Stimulated activated CD8-positive, alpha-beta memory T cell treated with anti-CD3 and anti-CD28 coated beads, Interleukin-15, amount 100 ng/mL, for 4 hours (primary cell): ENCODE data around the gene TUT1.
A peak's percentile ranks its signal among the peaks of the same experiment; 100 is the strongest.
"Not testable (repeated sequence)": the region's sequence is repeated elsewhere in the genome, so short reads cannot be mapped to it uniquely, and the experiment has no call there.

Experiments used
- DNase-seq, 2 donors: peaks; one replicate each; pipeline ENCODE4 v3.0.0-alpha.2; 2020; ENCODE audit warnings: low read depth in 2 of 2

The TUT1 gene

DNA sequence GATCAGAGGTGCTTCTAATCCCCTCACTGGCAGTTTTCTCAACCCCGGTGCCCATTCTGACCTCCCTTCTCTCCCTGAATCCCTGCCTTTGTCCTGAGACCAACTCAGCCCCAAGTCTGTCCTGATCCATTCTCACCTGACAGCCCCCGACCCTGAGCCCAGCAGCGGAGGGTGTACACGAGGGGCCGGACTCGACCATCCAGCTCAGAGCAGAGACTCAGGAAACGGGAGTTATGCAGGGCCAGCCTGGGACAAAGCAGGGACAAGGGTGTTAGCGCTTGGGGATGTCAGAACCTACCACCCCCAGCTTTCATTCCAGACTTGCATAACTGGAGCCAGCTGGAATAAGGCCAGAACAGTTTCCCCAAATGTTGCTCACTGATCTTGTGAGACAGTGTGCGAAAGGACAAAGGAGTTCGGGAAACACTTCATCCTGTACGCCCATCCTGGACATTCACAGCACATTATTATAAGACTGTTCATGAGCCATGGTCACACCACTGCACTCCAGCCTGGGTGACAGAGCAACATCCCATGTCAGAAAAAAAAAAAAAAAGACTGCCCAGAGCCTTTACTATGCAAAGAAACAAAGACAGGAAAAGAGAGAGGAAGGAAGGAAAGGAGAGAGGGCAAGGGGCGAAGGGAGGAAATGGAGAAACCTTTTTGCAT lies 14.1 kb downstream of the TUT1 start:
- DNase-seq, result no peak

DNA sequence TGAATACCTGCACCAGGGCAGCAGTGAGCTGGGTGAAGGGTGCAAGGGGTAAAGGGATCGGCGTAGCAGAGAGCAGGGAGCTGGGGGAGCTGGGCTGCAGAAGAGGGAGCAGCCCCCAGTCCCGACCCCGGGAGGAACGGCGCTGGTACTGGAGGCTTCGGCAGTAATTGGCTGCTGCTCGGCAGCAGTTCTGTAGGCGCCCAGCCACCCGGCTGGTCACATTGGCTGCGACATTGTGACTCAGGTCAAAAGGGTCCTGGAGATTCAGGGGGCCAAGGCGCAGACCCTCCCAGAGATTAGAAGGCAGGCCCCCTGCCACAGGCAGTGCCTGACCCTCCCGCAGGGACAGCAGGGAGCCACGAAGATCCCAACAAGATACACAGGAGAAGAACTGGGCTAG lies 15.5 kb downstream of the TUT1 start:
- DNase-seq, result no peak

DNA sequence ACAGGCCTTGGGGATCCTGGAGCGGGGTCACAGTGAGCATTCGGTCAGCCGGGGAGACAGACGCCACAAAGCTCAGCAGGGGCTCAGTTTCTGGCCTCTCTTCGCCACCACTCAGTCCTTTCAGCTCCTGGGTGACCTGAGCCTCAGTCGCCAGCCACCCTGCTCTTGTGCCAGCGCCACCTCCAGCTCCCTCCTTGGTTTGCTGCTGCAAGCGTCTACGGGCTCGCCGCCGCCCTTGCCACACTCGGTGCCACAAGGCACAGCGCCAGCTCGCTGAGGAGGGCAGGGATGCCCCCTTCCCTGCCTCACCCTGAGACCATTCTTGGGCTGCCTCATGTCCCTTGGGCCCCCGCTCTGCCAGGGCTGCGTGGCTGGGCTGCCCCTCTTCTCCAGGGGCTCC lies 16.2 kb downstream of the TUT1 start:
- no peak for DNase-seq

DNA sequence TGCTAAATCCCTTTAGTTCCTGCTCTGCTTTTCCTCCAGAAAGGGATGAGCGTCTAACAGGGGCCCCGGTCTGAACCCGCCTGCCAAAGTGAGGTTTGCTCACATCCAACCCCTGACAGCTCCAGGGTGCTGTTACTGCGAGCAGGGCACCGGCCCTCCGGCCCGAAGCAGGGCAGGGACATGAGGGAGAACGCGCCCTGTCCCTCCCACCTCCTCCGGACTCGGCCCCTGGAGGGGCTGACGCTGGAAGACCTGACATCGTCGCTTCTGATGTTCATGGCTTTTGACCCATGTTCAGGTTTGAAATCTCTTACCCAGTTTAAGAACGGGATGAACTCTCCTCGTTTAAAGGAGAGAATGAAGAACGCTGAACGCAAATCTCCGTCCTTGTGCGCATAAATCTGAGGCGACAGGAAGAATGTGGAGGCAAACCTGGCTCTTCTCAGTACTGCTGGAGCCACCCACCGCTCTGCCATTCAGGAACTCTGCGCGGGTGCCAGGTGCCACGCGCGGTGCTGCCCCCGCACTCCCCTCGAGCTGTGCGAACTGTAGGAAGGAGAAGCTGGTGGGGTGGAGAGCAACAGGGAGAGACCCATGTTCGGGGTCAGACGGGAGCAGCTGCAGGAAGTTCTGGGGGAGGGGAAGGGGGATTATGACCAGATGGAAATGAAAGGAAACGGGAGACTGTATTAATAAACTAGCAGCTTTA lies 16.8 kb downstream of the TUT1 start:
- no peak for DNase-seq

DNA sequence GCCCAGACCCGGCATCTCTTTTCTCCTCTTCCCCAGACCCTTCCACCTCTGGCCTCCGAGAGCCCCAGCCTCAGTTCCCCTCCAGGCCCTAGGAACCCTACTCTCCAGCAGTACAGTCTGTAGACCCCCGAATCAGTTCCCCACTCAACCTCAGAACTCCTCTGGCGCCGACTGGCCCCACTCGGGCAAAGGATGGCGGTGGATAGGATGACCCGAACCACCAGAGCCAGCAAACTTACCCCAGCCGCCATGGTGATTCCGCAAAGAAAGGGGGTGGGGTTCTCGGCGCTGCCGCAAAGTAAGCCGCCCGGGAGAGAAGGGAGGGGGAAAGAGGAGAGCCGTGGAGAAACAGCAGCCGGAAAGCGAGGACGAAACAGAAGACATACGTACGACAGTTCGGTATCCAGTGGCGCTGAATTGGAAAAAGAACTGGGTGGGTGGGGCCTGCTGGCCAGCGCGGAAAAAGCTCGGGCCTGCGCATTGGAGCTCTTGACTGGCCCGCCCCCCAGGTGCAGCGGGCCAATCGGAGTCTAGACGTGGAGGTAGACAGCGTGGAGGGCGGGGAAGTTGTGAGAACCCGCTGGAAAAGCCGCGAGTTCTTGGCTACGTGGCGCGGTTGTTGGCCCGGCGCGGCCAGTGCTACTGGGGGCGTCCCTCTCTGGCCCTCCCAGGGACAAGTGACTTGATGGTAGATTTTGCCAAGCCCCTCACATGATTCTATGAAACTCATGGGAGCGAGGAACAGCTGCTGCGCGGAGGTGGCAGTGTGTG lies 17.5 kb downstream of the TUT1 start, which contains the start of gene EEF1G:
Gene EEF1G, minus strand, starts transcription at position 300 of the 771 bp plus-strand sequence. Its CDS starts 49 bp downstream, at position 251.
- peak; percentile 96 to 98 for DNase-seq

DNA sequence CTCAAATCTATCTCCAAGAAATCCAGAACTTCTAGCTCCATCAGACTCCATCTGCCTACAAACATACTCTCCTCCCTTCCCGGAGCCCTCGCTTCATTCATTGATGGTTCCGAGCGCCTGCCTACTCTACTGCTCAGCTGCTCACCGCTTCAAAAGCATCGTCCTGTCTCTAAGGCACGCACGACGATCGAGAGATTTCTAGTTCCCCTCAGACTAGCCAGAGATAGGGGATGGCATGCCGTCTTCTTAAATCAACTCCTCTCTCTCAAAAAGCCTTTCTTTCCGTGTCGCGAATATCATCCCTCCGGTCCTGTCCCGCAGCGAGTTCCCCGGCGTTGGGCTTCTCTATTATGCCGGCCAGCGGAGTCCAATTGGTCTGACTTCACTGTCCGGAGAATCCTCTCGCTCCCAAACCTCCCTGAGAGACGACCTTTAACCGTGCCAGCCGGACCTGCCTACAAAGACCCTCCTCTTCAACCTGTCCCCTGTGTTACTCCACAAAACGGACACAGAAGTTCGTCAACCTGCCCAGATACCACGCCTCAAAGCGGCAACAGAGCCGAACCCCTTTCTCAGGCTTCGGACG lies 18.2 kb downstream of the TUT1 start:
- no peak for DNase-seq

DNA sequence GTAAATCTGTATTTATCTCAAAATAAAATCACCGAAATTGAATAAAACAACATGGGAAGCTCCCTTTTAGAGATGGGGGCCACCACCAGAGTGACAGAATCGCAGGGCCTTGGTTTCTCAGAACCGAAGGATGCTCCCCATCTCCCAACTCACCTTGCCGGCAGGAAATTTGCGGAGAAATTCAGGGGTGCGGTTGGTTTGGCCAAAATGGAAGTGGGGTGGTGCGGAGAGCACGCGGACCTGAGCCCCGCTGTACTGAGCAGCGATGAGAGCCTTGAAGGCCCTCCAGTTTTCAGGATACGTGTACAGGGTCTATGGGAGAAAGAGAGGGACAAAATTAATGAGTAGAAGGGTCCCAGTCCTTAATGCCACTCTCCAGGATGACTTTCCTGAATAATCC lies 18.9 kb downstream of the TUT1 start:
- no peak for DNase-seq

DNA sequence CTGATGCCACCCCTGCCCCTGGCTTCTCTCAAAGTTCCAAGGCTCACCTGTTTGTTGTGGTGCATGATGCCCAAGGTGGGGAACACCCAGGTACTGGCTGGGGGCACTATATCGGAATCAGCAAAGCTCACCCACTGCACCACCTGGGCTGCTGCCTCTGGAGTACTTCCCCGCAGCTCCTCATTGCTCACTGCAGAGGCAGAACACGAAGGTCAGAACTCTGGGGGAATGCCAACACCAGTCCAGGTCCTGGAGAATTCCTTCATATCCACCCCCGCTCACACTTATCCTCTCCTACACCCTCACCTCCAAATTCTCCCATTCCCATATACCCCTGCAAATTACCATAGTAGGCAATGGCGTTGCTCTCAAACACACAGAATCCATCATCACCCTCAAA lies 19.8 kb downstream of the TUT1 start:
- DNase-seq, result not testable (repeated sequence)

DNA sequence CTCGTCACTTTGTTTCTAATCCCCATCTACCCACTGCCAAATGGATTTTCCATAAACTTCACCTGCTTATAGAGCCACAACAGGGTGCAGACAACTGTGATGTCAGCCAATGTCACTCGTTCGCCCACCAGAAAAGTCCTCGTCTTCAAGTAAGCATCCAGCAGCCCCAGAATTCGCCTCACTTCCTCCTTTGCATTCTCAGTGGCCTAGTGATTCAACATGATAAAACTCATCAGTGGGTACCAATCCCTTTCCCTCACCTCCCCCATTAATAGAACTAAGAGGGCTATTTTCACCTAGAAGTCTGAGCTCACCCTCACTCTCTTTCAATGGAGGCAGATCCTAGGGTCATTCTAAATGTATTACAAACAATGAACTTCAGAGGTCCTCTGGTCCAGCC lies 20.4 kb downstream of the TUT1 start:
- DNase-seq, result not testable (repeated sequence)

DNA sequence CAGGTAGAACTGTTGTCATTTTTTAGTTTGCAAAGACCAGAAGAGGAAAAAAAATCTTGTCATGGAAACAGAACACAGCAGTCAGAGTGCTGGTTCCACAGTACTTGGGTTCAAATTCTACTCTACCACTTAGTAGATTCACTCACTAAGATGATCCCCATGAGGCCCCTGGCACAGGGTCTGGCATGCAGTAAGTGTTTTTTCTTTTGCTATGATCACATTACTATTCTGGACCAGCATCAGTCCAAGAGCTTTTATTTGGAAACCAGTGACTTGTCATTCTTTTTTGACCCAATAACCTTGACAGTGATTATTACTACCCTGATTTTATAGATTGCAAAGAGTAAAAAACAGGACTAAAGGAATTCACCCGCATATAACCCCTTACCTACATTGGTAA lies 21.7 kb downstream of the TUT1 start:
- DNase-seq, result no peak

DNA sequence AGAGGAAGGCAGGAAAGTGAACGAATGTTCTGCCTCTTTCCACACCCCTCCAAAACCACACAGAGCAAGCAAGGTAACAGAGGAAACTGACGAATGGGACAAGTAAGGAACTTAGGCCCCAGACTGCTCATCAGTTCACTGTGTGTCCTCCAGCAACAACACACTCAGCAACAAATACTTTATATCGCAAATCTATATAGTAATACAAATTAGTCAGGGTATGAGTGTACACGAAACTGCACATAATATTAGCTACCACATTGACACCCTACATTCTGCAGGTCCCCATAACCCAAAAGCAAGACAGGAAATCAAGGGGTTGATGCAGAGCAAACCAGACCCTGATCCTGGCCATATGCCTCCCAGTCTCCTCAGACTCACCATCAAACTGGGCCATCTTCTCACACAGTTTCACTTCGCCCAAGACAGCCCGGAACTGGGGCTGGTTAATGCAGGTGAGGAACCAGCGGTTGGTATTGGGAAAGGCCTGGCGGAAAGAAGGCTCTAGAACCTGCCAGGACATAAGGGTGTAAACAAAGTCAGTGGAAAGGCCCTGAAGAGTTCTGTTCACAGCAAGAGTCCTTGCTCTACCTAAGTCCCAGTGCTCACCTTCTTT lies 24.2 kb downstream of the TUT1 start:
- no peak for DNase-seq

DNA sequence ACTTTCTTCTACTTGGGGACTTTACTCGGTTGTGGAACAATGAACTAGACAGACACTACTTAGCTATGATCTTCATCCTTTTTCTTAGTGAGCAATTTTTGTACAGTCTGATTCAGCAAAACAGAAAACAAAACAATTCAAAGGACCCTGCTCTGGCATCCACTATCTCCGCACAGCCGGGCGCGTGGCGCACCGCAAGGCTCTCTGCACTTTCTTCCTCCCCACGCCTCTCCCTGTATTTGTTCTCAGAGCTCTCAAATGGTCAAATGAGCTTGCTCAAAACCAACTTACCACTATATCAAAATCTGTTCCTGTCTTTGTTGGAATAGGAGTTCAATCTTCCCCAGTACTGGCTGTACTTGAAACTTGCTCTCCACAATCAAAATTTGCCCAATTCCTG lies 25.1 kb downstream of the TUT1 start:
- DNase-seq, result no peak

DNA sequence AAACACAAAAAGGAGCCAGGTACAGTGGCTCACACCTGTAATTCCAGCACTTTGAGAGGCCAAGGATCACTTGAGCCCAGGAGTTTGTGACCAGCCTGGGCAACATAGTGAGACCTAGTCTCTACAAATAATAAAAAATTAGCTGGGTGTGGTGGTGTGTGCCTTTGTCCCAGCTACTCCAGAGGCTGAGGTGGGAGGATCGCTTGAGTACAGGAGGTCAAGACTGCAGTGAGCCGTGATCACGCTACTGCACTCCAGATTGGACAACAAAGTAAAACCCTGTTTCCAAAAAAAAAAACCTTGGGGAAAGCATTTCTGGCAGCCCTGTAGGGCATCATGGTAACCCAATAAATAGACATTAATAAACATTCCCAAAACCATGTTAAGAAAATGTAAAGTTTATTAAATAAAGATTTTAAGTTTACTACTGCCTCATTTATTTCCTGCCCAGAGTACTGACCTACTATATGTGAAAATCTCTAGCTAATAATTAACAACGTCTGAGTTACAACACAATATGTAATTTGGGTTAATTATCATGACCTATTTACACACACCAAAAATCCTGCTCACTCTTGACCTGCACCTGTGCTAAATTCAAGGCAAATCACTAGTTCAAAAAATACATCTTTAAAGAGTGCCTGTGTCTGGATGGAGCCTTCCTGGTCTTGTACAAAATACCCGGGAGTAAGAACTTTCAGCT lies 26.1 kb downstream of the TUT1 start:
- no peak for DNase-seq

DNA sequence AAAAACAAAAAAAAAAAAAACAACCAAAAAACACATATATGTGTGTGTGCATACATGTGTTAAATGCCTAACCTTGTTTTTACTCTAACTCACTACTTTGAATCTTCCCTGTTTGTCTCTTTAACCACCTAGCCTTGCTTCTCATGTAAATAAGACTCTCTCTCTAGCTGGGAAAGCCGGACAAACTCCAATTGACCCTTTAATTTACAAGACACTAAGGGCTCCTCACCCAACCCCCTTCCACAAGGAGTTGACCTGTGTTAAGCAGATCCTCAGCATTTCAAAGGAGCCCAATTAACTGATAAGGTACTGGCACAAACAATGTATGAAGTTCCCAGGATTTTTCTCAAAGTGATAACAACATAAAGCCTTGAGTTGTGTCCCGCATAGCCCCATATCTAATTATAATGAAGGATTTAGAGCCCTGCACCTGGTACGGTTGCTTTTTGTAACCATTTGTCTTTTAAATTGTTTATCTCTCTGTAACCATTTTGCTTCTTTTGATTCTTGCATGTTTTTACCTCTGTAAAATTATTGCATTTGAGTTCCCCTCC lies 29.6 kb downstream of the TUT1 start:
- DNase-seq, result not testable (repeated sequence)

DNA sequence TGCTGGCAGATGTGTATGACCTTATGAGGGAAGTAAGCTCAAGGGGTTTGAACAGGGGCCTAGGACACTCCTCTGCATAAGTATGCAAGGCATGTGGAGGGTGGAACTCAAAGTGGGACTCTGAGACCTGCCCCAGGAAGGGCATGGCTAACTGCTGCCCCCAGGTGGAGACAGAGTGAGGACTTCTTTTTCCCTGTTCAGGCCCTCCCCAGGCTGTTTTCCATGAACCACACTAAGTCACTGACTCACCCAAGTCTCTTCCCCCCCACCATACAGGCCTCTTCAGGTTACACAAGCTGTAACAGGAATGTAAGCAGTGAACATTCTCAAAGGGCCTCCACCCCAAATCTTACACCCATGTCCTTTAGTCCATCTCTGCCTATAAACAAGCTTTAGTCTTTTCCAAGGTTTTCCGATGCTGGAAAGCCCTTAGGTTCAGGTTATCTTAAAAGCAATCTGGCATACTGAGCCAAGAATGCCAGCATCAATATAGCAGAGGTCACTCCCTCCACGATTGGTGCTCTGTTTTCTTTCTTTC lies 30.7 kb downstream of the TUT1 start:
- peak; percentile 57 to 76 for DNase-seq

DNA sequence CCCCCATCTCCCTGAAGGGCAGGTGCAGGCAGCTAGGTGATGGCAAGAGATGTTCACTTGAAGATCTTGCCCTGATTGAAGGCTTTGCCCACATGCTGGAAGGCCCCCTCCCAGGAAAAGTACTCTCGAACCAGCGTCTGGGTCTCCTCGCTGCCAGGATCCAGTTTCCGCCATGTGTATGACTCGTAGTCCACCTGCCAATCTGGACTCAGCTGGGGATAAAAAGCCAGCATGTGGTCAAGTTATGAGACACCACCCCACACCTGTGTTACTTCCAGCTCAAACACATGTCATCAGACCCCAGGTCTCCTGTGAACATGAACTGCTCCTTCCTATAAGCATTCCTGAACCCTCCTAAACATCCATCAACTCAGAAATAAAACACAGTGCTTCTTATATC lies 31.7 kb downstream of the TUT1 start:
- DNase-seq, result not testable (repeated sequence)

DNA sequence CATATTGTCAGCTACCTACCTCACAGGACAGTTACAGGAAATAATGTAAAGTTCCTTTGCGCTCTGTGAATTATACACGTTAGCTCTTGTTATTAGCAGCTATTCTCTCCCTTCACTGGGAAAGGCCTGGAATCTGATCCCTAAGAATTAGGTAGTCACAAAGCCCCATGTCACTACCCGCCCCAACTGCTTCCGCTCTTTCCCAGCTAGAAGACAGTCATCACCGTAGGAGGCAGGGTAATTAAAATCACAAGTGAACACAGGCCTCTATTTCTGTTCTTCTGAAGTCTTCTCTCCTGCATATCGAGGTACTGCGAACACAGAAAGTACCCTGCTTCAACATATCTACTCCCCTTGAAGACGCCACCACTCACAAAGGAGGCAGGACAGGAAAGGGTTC lies 32.1 kb downstream of the TUT1 start:
- no peak for DNase-seq

DNA sequence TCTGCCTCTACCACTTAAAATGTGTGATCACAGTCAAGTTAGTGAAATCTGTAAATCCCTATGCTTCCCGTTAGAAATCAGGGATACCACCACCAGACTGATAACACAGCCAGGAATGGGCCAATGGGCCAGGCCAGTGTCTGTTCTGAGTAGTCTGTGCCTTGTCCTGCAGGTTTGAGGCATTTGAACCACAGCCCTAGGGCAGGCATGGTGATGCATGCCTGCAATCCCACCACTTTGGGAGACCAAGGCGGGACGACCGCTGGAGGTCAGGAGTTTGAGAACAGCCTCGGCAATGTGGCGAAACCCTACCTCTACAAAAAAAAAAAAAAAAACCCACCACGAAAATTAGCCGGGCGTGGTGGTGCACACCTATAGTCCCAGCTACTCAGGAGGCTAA lies 32.7 kb downstream of the TUT1 start:
- no peak for DNase-seq

DNA sequence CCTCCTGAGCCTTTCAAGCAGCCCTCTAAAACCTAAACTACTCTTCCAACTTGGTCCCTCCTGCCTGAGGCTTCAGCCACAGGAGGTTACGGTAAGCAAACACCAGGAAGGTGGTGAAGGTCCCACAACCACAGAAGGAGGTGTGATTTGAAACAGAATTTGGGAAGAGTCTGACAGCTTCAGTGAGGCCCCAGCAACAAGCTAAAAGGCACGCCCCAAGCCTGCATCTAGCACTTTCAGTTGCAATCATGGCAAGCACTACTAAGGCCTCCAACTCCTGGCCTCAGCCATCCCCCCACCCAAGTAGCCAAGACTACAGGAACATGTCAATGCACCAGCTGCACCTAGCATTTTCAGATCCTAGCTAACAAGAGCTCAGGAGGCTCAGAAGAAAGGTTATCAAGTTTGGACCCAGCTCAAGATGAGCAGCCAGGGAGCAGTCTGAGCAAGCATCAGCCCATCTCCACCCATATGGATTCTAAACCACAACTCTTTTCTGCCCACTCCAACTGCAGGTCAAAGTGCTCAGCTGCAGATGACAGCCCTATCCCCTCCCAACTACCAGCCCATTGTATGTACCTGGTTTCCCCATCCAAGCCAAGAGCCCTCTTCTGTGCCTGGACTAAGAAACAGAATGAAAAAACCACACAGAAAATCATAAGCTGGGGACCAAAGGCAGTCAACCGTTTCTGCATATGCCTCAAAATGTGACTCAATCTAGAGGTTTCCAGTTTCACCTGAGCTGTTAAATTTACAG lies 34.3 kb downstream of the TUT1 start:
- DNase-seq, result no peak
